Stimulated activated CD4-positive, alpha-beta T cell treated with anti-CD3 and anti-CD28 coated beads, Interleukin-4, amount 100 ng/mL, for 1 hour (primary cell): ENCODE data around the gene CAMTA1.
"Not testable (repeated sequence)": the region's sequence is repeated elsewhere in the genome, so short reads cannot be mapped to it uniquely, and the experiment has no call there.

Source experiments
- DNase-seq: peaks from one replicate; pipeline ENCODE4 v3.0.0-alpha.2; 2020

The CAMTA1 gene

GRCh38 chr1:7365706-7366105 is 580.5 kb downstream of the CAMTA1 start:
- DNase-seq: no peak

DNA sequence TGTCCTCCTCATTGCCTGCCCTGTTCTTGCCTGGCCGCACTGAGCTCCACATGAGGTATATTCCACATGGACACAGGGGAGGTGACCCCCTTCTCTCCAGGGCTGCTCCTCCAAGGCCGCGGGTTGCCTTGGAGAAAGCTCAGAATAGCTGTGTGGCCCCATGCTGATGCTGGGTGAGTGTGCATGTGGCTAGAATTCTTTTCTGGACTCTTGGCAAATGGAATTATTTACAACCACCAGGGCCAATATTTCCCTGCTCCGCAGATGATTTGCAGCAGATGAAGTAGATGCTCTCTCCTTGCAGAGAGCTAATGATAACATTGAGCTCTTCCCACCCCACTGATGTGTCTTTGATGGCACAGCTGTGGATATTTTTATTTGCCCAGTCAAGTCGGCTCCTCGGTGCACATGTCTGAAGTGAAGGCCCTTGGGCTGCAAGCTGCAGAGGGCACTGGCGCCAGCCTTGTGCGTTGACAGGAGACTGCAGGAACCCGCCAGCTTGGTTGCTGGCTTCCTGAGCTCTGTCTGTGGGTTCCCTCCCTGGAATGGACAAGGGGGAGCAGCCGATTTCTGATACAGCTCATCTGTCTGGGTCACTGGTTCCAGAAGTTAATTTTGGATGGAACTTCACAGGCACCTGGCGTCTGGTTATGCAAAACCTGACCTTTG is 581.2 kb downstream of the CAMTA1 start:
- no peak for DNase-seq

DNA sequence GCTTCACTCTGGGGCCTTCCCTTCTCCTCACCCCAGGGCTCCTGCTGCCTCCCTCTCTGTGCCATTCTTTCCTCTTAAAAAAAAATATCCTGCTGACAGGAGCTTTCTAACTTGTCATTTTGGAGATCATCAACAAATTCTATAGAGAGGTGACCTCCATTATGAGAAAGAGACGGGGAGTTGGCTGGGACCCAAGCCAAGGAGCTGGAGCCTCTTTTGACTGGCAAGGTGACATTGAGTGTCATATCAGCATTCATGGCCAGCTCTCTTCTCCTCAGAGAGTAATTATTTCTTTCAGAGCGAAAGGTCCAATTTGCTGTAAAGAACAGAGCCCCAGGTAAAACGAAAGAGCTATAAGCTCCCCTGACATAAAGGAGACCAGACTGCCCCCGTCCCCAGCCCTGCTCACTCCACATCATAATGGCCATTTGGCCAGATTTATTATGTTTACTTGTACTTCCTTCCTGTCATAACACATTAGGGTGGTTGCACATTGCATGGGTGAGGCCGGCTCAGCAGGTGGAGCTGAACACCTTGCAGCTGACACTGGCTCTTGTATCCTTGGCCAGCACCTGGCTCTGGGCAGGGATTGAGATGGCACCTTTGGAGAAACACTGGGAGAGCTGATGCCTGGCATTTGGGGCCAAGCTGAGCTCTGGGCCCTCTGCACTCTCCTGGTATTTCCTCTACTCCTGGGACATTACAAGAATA is 581.9 kb downstream of the CAMTA1 start:
- DNase-seq: no peak

DNA sequence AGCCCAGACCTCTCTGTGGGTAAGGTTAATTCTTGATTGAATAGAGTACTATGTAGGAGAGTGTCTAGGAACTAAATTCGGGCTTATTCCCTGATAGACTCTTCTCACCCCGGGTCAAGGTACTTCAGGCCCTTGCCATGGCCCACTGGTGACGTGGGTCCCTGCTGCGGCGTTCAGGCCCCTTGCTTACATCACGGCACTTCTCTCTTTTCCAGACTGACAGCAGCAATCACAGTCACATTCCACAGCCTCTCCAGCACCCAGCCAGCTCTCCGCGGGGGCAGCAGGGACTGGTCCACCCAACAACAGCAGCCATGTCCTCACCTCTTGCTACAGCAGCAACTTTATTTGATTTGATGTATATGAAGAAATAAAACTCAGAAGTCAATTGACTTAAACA is 584.6 kb downstream of the CAMTA1 start:
- no peak for DNase-seq

- DNase-seq: no peak
These were observed 586.7 kb downstream of the CAMTA1 start for GRCh38 chr1:7371926-7372325.

DNA sequence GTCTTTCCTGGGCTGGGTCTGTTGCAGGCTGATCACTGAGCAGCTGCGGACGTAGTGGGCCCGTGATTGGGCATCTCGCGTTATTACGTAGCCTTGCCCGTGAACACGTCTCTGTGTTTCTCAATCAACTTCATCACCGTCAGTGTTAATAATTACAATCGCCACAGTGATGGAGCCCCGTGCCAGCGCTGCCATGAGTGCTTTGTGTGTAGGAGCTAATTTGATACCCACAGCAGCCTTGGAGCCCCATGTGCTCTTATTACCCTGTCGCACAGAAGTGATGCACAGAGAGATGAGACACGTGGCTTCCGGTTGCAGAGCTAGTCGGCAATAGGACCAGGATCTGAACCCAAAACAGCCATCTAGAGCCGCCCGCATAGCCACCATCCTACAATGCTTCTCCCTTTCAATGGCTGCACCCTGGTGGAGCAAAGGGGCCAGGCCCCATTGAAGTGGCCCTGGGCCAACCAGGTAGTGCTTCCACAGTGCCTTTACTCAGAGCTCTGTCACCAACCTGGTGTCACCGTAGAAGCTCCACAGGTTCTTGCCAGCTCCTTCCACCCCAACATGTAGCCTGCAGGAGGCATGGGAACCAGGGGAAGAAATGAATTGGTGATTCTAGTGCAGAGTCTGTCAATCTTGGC is 587.3 kb downstream of the CAMTA1 start:
- no peak for DNase-seq

DNA sequence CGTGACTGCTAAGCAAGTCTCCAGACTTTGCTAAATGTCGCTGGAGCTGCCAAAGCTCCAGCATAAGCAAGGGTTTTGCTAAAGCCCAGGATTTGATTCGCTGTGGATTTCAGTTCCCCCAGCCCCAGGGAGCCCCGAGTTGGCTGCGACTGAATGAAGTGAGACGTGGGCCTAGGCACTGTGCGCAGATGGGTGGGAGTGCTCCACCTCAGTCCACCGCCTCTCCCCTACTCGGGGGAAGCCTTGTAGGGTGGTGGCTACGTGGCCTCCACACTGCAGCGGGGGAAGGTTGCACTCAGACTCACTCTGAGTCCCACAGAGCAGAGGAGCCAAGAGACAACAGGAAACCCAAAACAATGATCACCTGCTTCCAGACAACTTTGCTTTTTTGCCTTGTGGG is 588.0 kb downstream of the CAMTA1 start:
- no peak for DNase-seq

GRCh38 chr1:7373876-7374562 is 588.8 kb downstream of the CAMTA1 start:
- no peak for DNase-seq

- no peak for DNase-seq
These were observed 589.4 kb downstream of the CAMTA1 start for GRCh38 chr1:7374563-7375160.

GRCh38 chr1:7375329-7375728 is 590.1 kb downstream of the CAMTA1 start:
- DNase-seq: no peak

DNA sequence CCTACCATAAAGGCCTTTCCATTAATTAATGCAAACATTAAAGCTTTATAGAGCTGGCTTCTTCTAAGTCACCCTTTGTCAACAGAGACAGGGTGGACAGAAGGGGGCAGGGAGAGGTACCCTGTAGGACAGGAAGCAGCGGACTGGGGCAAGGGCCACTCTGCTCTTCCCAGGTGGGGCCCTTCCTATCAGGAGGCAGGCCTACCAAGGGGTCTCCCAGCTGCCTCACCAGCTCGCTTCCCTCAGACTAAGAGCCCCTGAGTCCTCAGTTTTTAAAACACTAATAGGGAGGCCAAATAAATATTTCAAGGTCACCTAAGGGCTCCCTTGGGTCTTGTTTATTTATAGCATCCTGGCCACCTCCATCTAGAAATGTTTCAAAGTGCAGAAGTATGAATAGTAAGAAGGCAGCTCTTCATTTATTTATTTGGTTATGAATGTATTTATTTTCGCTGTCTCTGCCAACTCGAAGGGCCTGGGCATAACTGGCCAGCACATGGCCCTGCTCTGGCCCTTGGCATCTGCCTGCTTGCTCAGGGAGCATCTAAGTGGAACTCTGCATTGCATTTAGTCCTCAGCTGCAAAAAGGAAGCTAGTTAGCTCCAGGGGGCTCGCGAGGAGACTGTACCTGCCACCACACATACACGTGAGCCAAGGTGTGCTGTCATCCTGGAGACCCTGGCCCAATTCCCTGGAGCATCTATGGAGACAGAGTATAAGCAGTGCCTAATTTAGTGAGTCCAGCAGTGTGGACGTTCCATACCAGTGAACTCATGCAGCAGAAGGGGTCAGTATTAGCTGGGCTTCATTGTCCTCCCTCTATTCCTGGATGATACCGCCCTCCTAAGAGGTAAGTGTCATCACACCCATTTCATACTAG is 590.8 kb downstream of the CAMTA1 start:
- no peak for DNase-seq

DNA sequence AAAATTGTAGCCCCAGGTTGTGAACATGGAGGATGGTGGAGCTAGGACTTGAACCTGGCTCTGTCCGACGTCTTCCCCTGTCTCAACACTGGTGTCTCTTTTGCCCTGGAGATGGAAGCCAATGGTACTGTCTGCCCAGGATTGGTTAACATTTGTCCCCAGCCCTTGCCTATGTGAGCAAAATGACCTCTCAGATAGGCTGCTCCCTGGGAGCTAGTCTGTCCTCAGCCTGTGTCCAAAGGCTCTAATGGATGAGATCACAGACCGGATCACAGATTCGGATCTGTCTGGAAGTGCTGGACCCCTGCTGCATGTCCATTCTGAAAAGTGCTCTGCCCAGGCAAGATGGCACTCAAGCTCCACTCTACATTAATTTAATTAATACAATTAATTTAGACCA is 591.4 kb downstream of the CAMTA1 start:
- no peak for DNase-seq

- no peak for DNase-seq
These were observed 593.3 kb downstream of the CAMTA1 start for GRCh38 chr1:7378346-7379130.

- no peak for DNase-seq
These were observed 594.3 kb downstream of the CAMTA1 start for GRCh38 chr1:7379441-7379971.

- not testable (repeated sequence) for DNase-seq
These were observed 594.8 kb downstream of the CAMTA1 start for GRCh38 chr1:7380068-7380467.

DNA sequence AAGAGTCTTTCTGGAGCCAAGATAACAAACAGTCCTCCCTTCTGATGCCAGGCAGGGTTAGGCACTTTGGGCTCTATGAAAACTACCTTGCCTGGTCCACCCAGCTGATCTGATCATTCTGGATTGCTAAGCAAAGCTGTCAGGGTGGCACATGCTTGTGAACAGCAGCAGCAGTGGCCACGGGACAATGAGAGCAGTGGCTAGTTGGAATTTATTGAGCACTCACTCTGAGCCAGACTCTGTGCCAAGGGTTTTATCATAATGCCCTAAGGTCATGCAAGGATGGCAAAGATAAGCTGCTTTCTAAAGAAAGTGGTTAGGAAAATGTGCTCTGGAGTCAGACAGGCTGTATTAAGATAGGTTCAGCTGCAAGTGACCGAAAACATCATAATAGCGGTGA is 595.5 kb downstream of the CAMTA1 start:
- DNase-seq: no peak

GRCh38 chr1:7381729-7382128 is 596.5 kb downstream of the CAMTA1 start:
- DNase-seq: not testable (repeated sequence)

- DNase-seq: no peak
These were observed 597.7 kb downstream of the CAMTA1 start for GRCh38 chr1:7382971-7383370.

GRCh38 chr1:7383671-7384520 is 598.6 kb downstream of the CAMTA1 start:
- no peak for DNase-seq

DNA sequence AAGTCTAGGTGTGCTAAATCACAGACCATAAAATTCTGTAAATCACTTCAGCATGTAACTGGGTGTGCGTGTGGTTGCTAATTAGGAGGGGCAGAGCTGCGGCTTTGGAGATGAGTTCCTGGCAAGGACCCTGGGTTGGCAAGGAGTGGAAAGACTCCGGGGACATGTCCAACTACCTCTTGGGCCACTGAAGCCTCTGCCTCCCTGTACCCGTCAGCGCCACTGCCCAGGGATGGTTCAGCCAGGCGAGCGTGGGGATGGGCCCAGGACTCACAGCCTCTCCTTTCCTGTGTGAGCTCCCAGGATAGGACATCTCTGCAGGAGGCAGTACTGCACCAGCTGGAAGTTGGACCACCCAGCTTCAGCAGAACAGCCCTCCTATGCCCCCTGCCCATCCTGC is 599.4 kb downstream of the CAMTA1 start:
- no peak for DNase-seq
